SK-N-SH (cell line): Measurements from ENCODE around the gene MYO10. TPM values are rescaled to one million over a fixed set of nuclear protein-coding genes. Genes with fewer than 3 reads are reported as not detected.

ENCODE experiments used
- GATA2 ChIP-seq: sonication (generic); formaldehyde crosslinking; IDR thresholded peaks from 2 replicates; pipeline ENCODE4 v1.5.0; 2020; ENCODE audit warnings: mild to moderate bottlenecking, missing genetic modification reagents
- SMC3 ChIP-seq: IDR thresholded peaks from 2 replicates; pipeline ENCODE4 v1.6.1; 2012; ENCODE audit warnings: low read depth, low read length, improper control_type of control experiment
- TAF1 ChIP-seq: IDR thresholded peaks from 2 replicates; pipeline ENCODE4 v1.6.1; 2012; ENCODE audit warnings: low read depth, mild to moderate bottlenecking, low read length, moderate library complexity, borderline replicate concordance
- polyA plus RNA-seq, 3 experiments: library from polyadenylated mRNA; depleted of rRNA; stranded (reverse); fragments of >200 nt; gene quantifications; 2 replicates each; pipeline ENCODE4 v1.2.3, GENCODE V29; 2012
- small RNA-seq, 7 experiments: library from RNA; depleted of rRNA; stranded (forward); fragments of <200 nt; gene quantifications; one replicate each; pipeline ENCODE3, GENCODE V24; 2012

MYO10 gene
- polyA plus RNA-seq, 1 of the 3 experiments (the other 2 are of a cell fraction), result 8.1 TPM

DNA sequence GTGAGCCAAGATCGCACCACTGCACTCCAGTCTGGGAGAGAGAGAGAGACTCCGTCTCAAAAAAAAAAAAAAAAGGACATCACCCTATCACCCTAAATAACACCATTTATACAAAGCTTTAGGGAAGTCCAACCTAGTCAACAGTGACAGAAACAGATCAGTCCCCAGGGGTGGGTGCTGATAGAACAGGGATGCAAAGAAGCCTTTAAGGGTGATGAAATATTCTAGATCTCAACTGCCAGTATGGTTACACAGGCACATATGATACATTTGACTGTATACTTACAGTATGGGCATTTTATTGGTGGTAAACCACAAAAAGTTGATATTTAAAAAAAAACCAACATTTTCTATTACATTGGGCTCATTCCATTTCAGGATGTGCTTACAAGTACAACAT, 324.1 kb downstream of the MYO10 start (continued):
- TF ChIP-seq TAF1, result no peak
- no peak for TF ChIP-seq SMC3
- no peak for TF ChIP-seq GATA2 (CRISPR knock-in tag)

Small RNA genes lying within 50 kb of the gene (small RNA-seq; reads per million reads assigned to genes)
- gene RF00019 (0 reads per million in 7 experiments), gene RNA5SP179 (0 to 3.6 (median 0) reads per million in 7 experiments), gene RNU6-660P (0 reads per million in 7 experiments)
